Prostate gland (tissue), 2 donors: Measurements from ENCODE around the gene MFSD6.

Experiments used
- POLR2A ChIP-seq: fragments of 450-650 bp; IDR thresholded peaks from one replicate; pipeline ENCODE4 v1.6.1; 2016; ENCODE audit warnings: antibody characterized with exemption, mild to moderate bottlenecking
- POLR2AphosphoS5 ChIP-seq: sonication (generic); formaldehyde crosslinking; IDR thresholded peaks from one replicate; pipeline ENCODE4 v1.6.1; 2017; ENCODE audit warnings: antibody characterized with exemption
- TF ChIP-seq, protein P1 (sequence below), 4 experiments: fragments of 200-600 bp in 2 of 4; fragments of 450-650 bp in 2 of 4; sonication (generic) in 2 of 4; IDR thresholded peaks; 1 replicate in 3 of 4; 2 replicates in 1 of 4; pipeline ENCODE4 v1.5.1; 2016 to 2019; ENCODE audit warnings: antibody characterized with exemption in 4 of 4, mild to moderate bottlenecking in 2 of 4, moderate library complexity in 2 of 4

DNA sequence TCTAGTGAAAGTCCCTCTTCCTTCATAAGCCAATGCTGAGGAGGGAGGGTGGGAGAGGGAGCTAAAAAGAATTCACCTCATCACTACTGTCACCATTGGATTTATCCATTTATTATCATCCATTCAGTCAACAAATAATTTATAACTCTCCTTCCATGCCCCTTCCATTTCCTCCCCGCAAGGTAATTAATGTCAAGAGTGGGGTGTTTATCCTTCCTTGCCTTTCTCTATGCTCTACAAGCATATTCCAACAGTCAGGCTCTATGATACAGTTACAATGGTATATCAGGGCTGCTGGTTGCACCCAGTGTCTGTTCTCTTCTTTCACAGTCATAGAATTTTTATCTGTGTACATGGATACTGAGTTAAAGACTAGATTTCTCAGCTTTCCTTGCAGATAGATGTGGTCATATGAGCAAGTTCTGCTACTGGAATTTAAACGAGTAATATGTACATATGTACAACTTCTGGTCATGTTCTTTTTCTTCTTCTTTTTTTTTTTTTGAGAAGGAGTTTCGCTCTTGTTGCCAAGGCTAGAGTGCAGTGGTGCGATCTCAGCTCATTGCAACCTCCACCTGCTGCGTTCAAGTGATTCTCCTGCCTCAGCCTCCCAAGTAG lies 5.1 kb upstream of the MFSD6 start:
- TF ChIP-seq POLR2A: no peak
- TF ChIP-seq, protein P1, sequence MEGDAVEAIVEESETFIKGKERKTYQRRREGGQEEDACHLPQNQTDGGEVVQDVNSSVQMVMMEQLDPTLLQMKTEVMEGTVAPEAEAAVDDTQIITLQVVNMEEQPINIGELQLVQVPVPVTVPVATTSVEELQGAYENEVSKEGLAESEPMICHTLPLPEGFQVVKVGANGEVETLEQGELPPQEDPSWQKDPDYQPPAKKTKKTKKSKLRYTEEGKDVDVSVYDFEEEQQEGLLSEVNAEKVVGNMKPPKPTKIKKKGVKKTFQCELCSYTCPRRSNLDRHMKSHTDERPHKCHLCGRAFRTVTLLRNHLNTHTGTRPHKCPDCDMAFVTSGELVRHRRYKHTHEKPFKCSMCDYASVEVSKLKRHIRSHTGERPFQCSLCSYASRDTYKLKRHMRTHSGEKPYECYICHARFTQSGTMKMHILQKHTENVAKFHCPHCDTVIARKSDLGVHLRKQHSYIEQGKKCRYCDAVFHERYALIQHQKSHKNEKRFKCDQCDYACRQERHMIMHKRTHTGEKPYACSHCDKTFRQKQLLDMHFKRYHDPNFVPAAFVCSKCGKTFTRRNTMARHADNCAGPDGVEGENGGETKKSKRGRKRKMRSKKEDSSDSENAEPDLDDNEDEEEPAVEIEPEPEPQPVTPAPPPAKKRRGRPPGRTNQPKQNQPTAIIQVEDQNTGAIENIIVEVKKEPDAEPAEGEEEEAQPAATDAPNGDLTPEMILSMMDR (IDR thresholded peaks at IDR 0.05): no peak
- no peak for TF ChIP-seq POLR2AphosphoS5
